ENCODE results near the gene PSKH1.

DNA sequence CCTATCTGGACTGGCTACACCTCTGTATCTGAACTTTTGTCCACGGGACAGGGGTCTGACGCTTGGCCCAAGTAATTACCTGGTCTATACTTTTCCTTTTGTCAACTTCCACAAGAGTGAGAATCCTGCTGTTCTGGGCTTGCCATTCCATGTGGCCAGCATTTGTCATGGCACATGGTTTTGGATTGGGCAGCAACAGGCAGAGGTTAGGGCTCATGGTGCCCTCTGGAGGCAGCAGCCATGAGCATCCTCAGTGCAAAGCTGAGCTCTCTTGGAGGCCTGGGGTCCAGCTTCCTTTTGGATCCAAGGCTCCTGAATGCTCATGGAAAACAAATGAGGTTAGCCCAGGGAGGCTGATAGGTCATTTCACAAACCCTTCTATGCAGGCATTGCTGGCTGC is 27.7 kb upstream of the PSKH1 start:
- TF ChIP-seq, protein P1, sequence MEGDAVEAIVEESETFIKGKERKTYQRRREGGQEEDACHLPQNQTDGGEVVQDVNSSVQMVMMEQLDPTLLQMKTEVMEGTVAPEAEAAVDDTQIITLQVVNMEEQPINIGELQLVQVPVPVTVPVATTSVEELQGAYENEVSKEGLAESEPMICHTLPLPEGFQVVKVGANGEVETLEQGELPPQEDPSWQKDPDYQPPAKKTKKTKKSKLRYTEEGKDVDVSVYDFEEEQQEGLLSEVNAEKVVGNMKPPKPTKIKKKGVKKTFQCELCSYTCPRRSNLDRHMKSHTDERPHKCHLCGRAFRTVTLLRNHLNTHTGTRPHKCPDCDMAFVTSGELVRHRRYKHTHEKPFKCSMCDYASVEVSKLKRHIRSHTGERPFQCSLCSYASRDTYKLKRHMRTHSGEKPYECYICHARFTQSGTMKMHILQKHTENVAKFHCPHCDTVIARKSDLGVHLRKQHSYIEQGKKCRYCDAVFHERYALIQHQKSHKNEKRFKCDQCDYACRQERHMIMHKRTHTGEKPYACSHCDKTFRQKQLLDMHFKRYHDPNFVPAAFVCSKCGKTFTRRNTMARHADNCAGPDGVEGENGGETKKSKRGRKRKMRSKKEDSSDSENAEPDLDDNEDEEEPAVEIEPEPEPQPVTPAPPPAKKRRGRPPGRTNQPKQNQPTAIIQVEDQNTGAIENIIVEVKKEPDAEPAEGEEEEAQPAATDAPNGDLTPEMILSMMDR (IDR thresholded peaks at IDR 0.05 in 8 of 11, conservative IDR thresholded peaks at IDR 0.05 in 3 of 11): peak in 5 of 11 experiments; percentile 14 to 35 (median 22)
- TF ChIP-seq POLR2A (IDR thresholded peaks at IDR 0.05) (no peak), POLR2AphosphoS5 (IDR thresholded peaks at IDR 0.05) (no peak)
